Natural killer cell (primary cell): ENCODE results near the gene MRO. TPM values are rescaled to one million over a fixed set of nuclear protein-coding genes. Genes with fewer than 3 reads are reported as not detected.

Experiments used
- ATAC-seq, 3 donors: fragments of 150-1000 bp in 2 of 3; fragments of 200-7000 bp in 1 of 3; cut with Tn5 transposase; 1 replicate in 1 of 3; 2 replicates in 2 of 3; pipeline ENCODE4 v1.10.0; 2021; ENCODE audit warnings: mild to moderate bottlenecking in 2 of 3, moderate library complexity in 2 of 3
- DNase-seq, 2 donors: peaks; one replicate each; pipeline versions ENCODE4 v3.0.0 to v3.0.0-alpha.2; 2013 to 2021; ENCODE audit warnings: mixed read lengths in 1 of 2
- H3K27ac ChIP-seq: one replicate; pipeline ENCODE4 v1.5.1; 2013; ENCODE audit warnings: mild to moderate bottlenecking, low read length
- H3K27me3 ChIP-seq: one replicate; pipeline ENCODE4 v1.6.1; 2013; ENCODE audit warnings: low read length; ENCODE audit not compliant: control insufficient read depth, insufficient read depth
- H3K36me3 ChIP-seq: one replicate; pipeline ENCODE4 v1.6.1; 2013; ENCODE audit warnings: low read length; ENCODE audit not compliant: control insufficient read depth, insufficient read depth
- H3K4me1 ChIP-seq: one replicate; pipeline ENCODE4 v1.6.1; 2013; ENCODE audit warnings: low read length; ENCODE audit not compliant: control insufficient read depth, insufficient read depth
- H3K4me3 ChIP-seq: one replicate; pipeline ENCODE4 v1.5.1; 2013; ENCODE audit warnings: low read length
- H3K9me3 ChIP-seq: one replicate; pipeline ENCODE4 v1.6.1; 2013; ENCODE audit warnings: low read length; ENCODE audit not compliant: control insufficient read depth, insufficient read depth
- H3K27ac Mint-ChIP-seq, 2 donors: one replicate each; pipeline ENCODE4 v1.8.0; 2022; ENCODE audit warnings: mild to moderate bottlenecking in 2 of 2, mixed read lengths in 2 of 2, moderate library complexity in 1 of 2
- H3K27me3 Mint-ChIP-seq, 2 donors: one replicate each; pipeline ENCODE4 v1.8.0; 2022; ENCODE audit warnings: low read depth in 2 of 2, mixed read lengths in 2 of 2
- H3K36me3 Mint-ChIP-seq: one replicate; pipeline ENCODE4 v1.8.0; 2022; ENCODE audit warnings: mixed read lengths
- H3K4me1 Mint-ChIP-seq, 2 donors: one replicate each; pipeline ENCODE4 v1.8.0; 2022; ENCODE audit warnings: mixed read lengths in 2 of 2
- H3K4me3 Mint-ChIP-seq: one replicate; pipeline ENCODE4 v1.8.0; 2022; ENCODE audit warnings: mild to moderate bottlenecking, moderate library complexity, mixed read lengths
- H3K9me3 Mint-ChIP-seq, 2 donors: one replicate each; pipeline ENCODE4 v1.8.0; 2022; ENCODE audit warnings: mixed read lengths in 2 of 2
- WGBS: methylation state at CpG from one replicate; pipeline ENCODE4 v1.1.7; 2013; ENCODE audit warnings: missing lambda C conversion rate; ENCODE audit not compliant: insufficient coverage; 5-methylcytosine and 5-hydroxymethylcytosine counted together
- intact Hi-C: fragments of 100-400 bp; cut with micrococcal nuclease; formaldehyde crosslinking; loops from one replicate; pipeline ENCODE4 v1.14.2; 2022
- total RNA-seq, 4 donors: library from RNA; stranded (reverse); fragments of 120-200 nt in 1 of 4; gene quantifications; one replicate each; pipeline versions ENCODE4 v1.2.3 to v1.2.4, GENCODE V29; 2013 to 2022
- TF ChIP-seq, protein P1 (sequence below): fragments of 200-600 bp; IDR thresholded peaks from one replicate; pipeline ENCODE4 v1.8.0; 2022; ENCODE audit warnings: antibody characterized with exemption

The MRO gene
- total RNA-seq, 3 donors from 2014 or later (not counting 1 experiment from before 2014, with no cell fraction given), result not detected

DNA sequence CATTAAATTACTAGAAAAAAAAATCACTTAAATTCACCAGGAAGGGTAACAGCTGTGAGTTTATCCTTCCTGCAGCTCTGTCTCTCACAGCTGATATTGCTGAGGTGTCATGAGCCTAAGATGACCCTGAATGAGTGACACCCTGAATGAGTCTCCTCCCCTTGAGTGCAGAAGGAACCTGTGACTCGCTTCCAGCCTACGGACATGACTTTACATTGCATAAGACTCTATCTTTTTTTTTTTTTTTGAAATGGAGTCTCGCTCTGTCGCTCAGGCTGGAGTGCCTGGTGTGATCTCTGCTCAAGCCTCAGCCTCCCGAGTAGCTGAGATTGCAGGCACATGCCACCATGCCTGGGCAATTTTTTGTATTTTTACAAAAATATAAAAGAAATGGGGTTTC is 14.1 kb downstream of the MRO start:
- TF ChIP-seq, protein P1, sequence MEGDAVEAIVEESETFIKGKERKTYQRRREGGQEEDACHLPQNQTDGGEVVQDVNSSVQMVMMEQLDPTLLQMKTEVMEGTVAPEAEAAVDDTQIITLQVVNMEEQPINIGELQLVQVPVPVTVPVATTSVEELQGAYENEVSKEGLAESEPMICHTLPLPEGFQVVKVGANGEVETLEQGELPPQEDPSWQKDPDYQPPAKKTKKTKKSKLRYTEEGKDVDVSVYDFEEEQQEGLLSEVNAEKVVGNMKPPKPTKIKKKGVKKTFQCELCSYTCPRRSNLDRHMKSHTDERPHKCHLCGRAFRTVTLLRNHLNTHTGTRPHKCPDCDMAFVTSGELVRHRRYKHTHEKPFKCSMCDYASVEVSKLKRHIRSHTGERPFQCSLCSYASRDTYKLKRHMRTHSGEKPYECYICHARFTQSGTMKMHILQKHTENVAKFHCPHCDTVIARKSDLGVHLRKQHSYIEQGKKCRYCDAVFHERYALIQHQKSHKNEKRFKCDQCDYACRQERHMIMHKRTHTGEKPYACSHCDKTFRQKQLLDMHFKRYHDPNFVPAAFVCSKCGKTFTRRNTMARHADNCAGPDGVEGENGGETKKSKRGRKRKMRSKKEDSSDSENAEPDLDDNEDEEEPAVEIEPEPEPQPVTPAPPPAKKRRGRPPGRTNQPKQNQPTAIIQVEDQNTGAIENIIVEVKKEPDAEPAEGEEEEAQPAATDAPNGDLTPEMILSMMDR, result no peak
- H3K36me3 ChIP-seq, result no peaks in the 10 kb centered on the region
- Mint-ChIP-seq H3K9me3 (no peaks in the 10 kb centered on the region), H3K36me3 (no peaks in the 10 kb centered on the region), H3K4me1 (no peaks in the 10 kb centered on the region), H3K4me3 (no peak overlapping the region), H3K27ac (no peak overlapping the region), H3K27me3 (peaks cover 0 to 6% of the 10 kb centered on the region in 2 donors)
- peaks cover 9% of the 10 kb centered on the region for H3K4me1 ChIP-seq
- intact Hi-C loops, result no loop called here
- no peak overlapping the region for H3K4me3 ChIP-seq
- ATAC-seq (peak in 1 of 3 donors; percentile 47), DNase-seq (no peak)
- no peak overlapping the region for H3K27ac ChIP-seq
- H3K9me3 ChIP-seq, result no peaks in the 10 kb centered on the region
- no peaks in the 10 kb centered on the region for H3K27me3 ChIP-seq
- 83% methylated on average over 2 of the region's 5 CpGs for WGBS

- peaks cover 7 to 9% of the 10 kb centered on the region in 2 donors for H3K27me3 Mint-ChIP-seq
- ATAC-seq, result no peak
- no peaks in the 10 kb centered on the region for H3K36me3 Mint-ChIP-seq
- Histone ChIP-seq H3K27me3 (no peaks in the 10 kb centered on the region), H3K4me3 (no peak overlapping the region), H3K9me3 (no peaks in the 10 kb centered on the region), H3K4me1 (peaks cover 9% of the 10 kb centered on the region), H3K27ac (no peak overlapping the region), H3K36me3 (no peaks in the 10 kb centered on the region)
- TF ChIP-seq, protein P1, result no peak
- H3K27ac Mint-ChIP-seq, result no peak overlapping the region
- 92% methylated on average over 11 of the region's 11 CpGs for WGBS
- no peak overlapping the region for H3K4me3 Mint-ChIP-seq
- no peaks in the 10 kb centered on the region for H3K9me3 Mint-ChIP-seq
- no peak for DNase-seq
- intact Hi-C loops, result no loop called here
- H3K4me1 Mint-ChIP-seq, result no peaks in the 10 kb centered on the region
These were observed 16.2 kb downstream of the MRO start for GRCh38 chr18:50803592-50803991.

DNA sequence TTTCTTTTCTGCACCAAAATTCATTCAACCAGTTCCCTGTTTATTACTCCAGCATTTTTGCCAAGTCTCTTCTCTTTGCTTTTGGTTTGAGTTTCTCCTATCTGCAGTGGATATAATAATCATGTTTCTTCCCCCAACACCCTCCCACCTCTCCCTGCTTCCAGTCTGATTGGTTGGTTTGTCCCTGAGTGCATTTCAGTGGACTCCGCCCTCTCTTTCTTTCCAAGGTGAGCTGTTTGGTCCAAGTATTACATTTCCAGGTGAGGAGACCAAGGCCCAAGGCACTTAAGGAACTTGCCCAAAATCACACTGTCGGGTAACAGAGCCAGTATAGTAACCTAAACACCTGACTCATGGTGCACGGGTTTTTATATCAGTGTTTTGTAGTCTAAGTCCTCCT is 17.7 kb downstream of the MRO start:
- no peaks in the 10 kb centered on the region for H3K9me3 Mint-ChIP-seq
- no peak overlapping the region for H3K27ac Mint-ChIP-seq
- H3K4me1 Mint-ChIP-seq, result no peaks in the 10 kb centered on the region
- H3K9me3 ChIP-seq, result no peaks in the 10 kb centered on the region
- no peak for ATAC-seq
- H3K4me1 ChIP-seq, result peaks cover 9% of the 10 kb centered on the region
- H3K27ac ChIP-seq, result no peak overlapping the region
- H3K36me3 Mint-ChIP-seq, result no peaks in the 10 kb centered on the region
- TF ChIP-seq, protein P1, result no peak
- H3K4me3 Mint-ChIP-seq, result no peak overlapping the region
- H3K4me3 ChIP-seq, result no peak overlapping the region
- intact Hi-C loops, result no loop called here
- H3K27me3 Mint-ChIP-seq, result peaks cover 12 to 22% of the 10 kb centered on the region in 2 donors
- H3K36me3 ChIP-seq, result no peaks in the 10 kb centered on the region
- WGBS, result 61% methylated on average over 3 of the region's 3 CpGs
- no peak for DNase-seq
- H3K27me3 ChIP-seq, result no peaks in the 10 kb centered on the region

- Mint-ChIP-seq H3K27me3 (peaks cover 19 to 54% of the 10 kb centered on the region in 2 donors), H3K9me3 (no peaks in the 10 kb centered on the region)
- intact Hi-C loops, result no loop called here
These were observed 22.7 kb downstream of the MRO start for GRCh38 chr18:50797142-50797541.

More at GRCh38 chr18:50797142-50797541, 22.7 kb downstream of the MRO start:
- H3K4me3 Mint-ChIP-seq, result no peak overlapping the region
- no peak overlapping the region for H3K27ac Mint-ChIP-seq
- no peak overlapping the region for H3K27ac ChIP-seq
- H3K36me3 Mint-ChIP-seq, result no peaks in the 10 kb centered on the region
- DNase-seq (no peak), ATAC-seq (no peak)
- H3K4me1 Mint-ChIP-seq, result no peaks in the 10 kb centered on the region
- no peaks in the 10 kb centered on the region for H3K9me3 ChIP-seq
- H3K4me3 ChIP-seq, result no peak overlapping the region
- TF ChIP-seq, protein P1, result no peak
- no peaks in the 10 kb centered on the region for H3K36me3 ChIP-seq
- H3K4me1 ChIP-seq, result no peaks in the 10 kb centered on the region
- H3K27me3 ChIP-seq, result peaks cover 2% of the 10 kb centered on the region
- WGBS, result 66% methylated on average over 7 of the region's 7 CpGs
